Stimulated activated CD4-positive, alpha-beta T cell treated with anti-CD3 and anti-CD28 coated beads, TNF-alpha, amount 100 ng/mL, for 4 hours (primary cell): ENCODE measurements around the gene PIGW.

ENCODE experiments used
- DNase-seq, 3 experiments: peaks; one replicate each; pipeline ENCODE4 v3.0.0-alpha.2; 2020; ENCODE audit warnings: low read depth in 3 of 3

The PIGW gene

GRCh38 chr17:36545465-36546417 lies 11.0 kb downstream of the PIGW start:
- peak; percentile 90 to 95 (median 92) for DNase-seq

DNA sequence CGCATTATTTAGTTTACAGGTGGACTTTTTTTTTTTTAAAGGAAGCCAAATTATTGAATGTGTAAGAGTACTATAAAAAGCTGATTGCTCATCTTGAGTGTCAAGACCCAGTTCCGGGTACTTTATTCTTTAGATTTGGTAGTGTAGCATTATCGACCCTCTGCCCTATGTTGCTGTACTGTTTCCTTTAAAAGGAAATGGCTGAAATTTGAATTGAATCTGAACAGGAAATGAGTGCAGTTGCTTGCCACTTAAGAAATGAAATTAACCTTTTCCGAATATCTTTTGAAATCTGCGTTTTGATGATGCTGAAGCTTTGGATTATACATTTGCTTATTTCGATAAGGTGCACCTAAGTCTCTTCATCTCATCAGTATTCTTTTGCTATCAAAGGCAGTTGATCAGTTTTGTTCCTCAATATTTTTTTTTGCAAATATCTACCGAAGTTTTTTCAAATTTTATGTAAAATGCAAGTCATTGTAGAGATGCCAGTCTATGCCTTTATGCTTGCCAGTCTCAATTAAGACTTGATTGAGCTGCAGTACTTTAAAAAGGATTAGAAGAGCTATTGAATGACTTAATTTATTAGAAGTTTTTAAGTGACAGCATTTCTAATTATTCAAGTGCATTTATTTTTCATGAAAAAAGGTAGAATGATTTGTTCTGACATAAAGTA lies 11.8 kb downstream of the PIGW start:
- no peak for DNase-seq

- no peak for DNase-seq
These were observed 13.0 kb downstream of the PIGW start for GRCh38 chr17:36547776-36548175.

GRCh38 chr17:36550491-36551417 lies 16.0 kb downstream of the PIGW start:
- no peak for DNase-seq

GRCh38 chr17:36553459-36553858 lies 18.7 kb downstream of the PIGW start:
- DNase-seq, result no peak

DNA sequence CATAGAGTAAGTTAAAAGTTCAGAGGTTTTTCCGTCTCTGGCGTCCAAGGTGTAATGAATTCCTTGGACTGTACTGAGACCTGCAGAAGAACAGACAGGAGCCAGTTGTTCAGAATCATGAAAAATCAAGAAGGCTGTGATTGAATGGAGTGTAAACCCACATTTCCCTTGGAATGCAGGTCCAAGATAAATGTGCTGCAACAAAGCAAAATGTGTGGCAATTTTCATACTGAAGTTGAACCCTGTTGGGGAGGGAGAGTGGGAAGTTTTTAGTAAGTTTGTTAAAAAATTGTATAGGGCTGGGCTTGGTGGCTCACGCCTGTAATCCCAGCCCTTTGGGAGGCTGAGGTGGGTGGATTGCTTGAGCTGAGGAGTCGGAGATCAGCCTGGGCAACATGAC lies 31.3 kb downstream of the PIGW start:
- DNase-seq, result no peak

DNA sequence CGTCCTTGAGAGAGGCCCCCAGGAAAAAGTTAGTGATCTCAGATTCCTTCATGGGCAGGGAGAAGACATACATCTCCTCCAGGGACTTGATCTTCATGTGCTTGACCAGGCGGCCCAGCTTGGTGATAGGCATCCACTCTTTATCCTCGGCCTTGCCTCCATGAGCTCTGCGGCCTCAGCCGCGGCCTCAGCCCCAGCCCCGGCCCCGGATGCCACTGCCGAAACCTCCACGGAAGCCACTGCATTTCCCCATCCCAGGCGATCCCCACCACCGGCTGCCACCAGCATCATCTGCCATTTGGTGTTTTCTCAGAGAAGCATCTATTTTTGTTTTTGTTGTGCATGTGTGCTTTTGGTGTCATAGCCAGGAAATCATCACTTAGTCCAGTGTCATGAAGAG lies 40.2 kb downstream of the PIGW start:
- DNase-seq, result no peak

GRCh38 chr17:36576793-36577192 lies 42.0 kb downstream of the PIGW start:
- DNase-seq, result no peak

GRCh38 chr17:36578671-36579070 lies 43.9 kb downstream of the PIGW start:
- no peak for DNase-seq

DNA sequence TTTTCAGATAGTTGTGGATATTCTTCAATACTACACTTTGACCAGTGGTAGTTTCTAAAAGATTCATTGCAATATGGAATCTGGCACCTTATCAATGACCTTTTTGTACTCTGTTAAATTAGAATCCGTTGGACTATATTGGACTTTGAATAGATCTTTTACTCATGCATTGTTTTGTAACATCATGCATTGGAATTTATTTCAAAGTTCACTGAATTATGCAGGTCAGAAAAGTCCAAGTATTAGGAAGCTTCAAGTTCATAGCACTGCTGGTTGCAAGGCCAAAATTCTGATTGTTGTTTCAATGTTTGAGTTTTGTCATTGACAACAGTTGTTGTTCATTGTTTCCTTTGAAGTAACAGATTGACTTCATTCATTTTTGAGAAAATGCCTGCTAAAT lies 49.0 kb downstream of the PIGW start:
- no peak for DNase-seq

DNA sequence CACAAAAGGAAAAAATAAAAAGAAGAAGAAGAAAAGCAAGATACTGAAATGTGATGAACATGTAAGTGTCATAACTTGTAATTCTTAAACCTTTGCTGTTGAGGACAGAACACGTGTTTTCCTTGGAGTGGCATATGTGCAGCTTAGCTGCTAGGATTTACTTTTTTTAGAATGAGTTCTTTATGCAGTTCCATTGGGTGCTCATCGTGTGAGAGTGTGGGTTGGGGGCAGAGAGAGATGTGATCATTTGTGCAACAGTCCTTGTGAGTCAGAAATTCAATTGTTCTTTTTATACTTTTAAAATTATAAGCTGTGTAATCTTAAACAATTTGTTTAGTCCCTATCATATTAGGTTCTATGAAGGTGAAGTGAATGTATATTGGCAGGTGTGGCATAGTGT lies 51.4 kb downstream of the PIGW start:
- no peak for DNase-seq
